Measurements from ENCODE around the gene CDK14.

- TF ChIP-seq, protein P1, sequence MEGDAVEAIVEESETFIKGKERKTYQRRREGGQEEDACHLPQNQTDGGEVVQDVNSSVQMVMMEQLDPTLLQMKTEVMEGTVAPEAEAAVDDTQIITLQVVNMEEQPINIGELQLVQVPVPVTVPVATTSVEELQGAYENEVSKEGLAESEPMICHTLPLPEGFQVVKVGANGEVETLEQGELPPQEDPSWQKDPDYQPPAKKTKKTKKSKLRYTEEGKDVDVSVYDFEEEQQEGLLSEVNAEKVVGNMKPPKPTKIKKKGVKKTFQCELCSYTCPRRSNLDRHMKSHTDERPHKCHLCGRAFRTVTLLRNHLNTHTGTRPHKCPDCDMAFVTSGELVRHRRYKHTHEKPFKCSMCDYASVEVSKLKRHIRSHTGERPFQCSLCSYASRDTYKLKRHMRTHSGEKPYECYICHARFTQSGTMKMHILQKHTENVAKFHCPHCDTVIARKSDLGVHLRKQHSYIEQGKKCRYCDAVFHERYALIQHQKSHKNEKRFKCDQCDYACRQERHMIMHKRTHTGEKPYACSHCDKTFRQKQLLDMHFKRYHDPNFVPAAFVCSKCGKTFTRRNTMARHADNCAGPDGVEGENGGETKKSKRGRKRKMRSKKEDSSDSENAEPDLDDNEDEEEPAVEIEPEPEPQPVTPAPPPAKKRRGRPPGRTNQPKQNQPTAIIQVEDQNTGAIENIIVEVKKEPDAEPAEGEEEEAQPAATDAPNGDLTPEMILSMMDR (IDR thresholded peaks at IDR 0.05; ENCODE audit: low read depth, low read length, missing input control) = peak; percentile 36
- TF ChIP-seq FOXA1 (IDR thresholded peaks at IDR 0.05) (no peak), EGR1 (IDR thresholded peaks at IDR 0.05; ENCODE audit: low read depth in 2 of 2) (no peak), TAF1 (conservative IDR thresholded peaks at IDR 0.05) (no peak), YY1 (IDR thresholded peaks at IDR 0.05) (no peak), MAX (IDR thresholded peaks at IDR 0.05) (no peak)
- TF ChIP-seq, protein P2, sequence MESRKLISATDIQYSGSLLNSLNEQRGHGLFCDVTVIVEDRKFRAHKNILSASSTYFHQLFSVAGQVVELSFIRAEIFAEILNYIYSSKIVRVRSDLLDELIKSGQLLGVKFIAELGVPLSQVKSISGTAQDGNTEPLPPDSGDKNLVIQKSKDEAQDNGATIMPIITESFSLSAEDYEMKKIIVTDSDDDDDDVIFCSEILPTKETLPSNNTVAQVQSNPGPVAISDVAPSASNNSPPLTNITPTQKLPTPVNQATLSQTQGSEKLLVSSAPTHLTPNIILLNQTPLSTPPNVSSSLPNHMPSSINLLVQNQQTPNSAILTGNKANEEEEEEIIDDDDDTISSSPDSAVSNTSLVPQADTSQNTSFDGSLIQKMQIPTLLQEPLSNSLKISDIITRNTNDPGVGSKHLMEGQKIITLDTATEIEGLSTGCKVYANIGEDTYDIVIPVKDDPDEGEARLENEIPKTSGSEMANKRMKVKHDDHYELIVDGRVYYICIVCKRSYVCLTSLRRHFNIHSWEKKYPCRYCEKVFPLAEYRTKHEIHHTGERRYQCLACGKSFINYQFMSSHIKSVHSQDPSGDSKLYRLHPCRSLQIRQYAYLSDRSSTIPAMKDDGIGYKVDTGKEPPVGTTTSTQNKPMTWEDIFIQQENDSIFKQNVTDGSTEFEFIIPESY (IDR thresholded peaks at IDR 0.05) = no peak
- TF ChIP-seq, protein P3, sequence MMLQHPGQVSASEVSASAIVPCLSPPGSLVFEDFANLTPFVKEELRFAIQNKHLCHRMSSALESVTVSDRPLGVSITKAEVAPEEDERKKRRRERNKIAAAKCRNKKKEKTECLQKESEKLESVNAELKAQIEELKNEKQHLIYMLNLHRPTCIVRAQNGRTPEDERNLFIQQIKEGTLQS (IDR thresholded peaks at IDR 0.05) = no peak
Observed at GRCh38 chr7:91082852-91083495, 486.9 kb downstream of the CDK14 start.
